ENCODE data around the gene PLEKHD1. TPM values are rescaled to one million over a fixed set of nuclear protein-coding genes. Genes with fewer than 3 reads are reported as not detected.
A peak's percentile ranks its signal among the peaks of the same experiment; 100 is the strongest.

PLEKHD1 gene
- total and polyA plus RNA-seq, 2 donors (not counting 1 experiment from before 2014, with no cell fraction given) = 0.12 TPM

GRCh38 chr14:69574263-69574953 is 89.9 kb downstream of the PLEKHD1 start, which contains the start of gene CCDC177:
CCDC177 (minus strand) TSS chr14:69574871; CDS start chr14:69573622, 1,249 bp downstream.
- Mint-ChIP-seq H3K27me3 (peaks cover 52% of the 10 kb centered on the region), H3K4me3 (peak within 1 kb of the TSS; percentile 84), H3K9me3 (ENCODE audit: insufficient read depth) (no peaks in the 10 kb centered on the region), H3K4me1 (peaks cover 12% of the 10 kb centered on the region), H3K27ac (no peak within 1 kb of the TSS)
- peak; percentile 82 for DNase-seq
- Histone ChIP-seq H3K4me3 (ENCODE audit: control extremely low read depth in 1 of 5, extremely low read depth in 1 of 5, insufficient read depth in 1 of 5, low read depth in 2 of 5, low read length in 4 of 5) (peak within 1 kb of the TSS in 4 of 5 experiments; percentile 31 to 72 (median 48)), H3K36me3 (replicated peaks in 1 of 2; ENCODE audit: control extremely low read depth in 1 of 2, control insufficient read depth in 1 of 2, extremely low read depth in 1 of 2, insufficient read depth in 2 of 2, low read length in 1 of 2) (no peaks in the 10 kb centered on the region), H4K20me1 (ENCODE audit: control insufficient read depth, insufficient read depth, low read length, poor library complexity, severe bottlenecking) (no peaks in the 10 kb centered on the region), H2AFZ (ENCODE audit: insufficient read depth, low read depth, low read length, poor library complexity, severe bottlenecking) (peak within 1 kb of the TSS; percentile 87), H3K4me2 (replicated peaks; ENCODE audit: low read depth, low read length, poor library complexity, severe bottlenecking) (peak within 1 kb of the TSS; percentile 96), H3K79me2 (ENCODE audit: control insufficient read depth, insufficient read depth, low read length) (no peaks in the 10 kb centered on the region), H3K9ac (ENCODE audit: low read length) (peak within 1 kb of the TSS; percentile 65), H3K4me1 (ENCODE audit: control insufficient read depth in 2 of 2, insufficient read depth in 2 of 2, low read length in 2 of 2) (peaks cover 21 to 26% of the 10 kb centered on the region in 2 donors), H3K9me3 (ENCODE audit: control extremely low read depth in 1 of 3, control insufficient read depth in 2 of 3, insufficient read depth in 1 of 3, low read length in 2 of 3) (peaks cover 0 to 8% (median 0%) of the 10 kb centered on the region in 3 donors), H3K27me3 (replicated peaks in 1 of 4; ENCODE audit: control extremely low read depth in 1 of 4, control insufficient read depth in 3 of 4, insufficient read depth in 4 of 4, low read length in 3 of 4) (peaks cover 0 to 58% (median 27%) of the 10 kb centered on the region in 4 experiments), H3K27ac (ENCODE audit: low read length in 2 of 2) (no peak within 1 kb of the TSS)
- whole genome bisulfite sequencing (ENCODE audit: insufficient coverage) = 4% methylated on average over 35 of the region's 52 CpGs
- no peak for TF ChIP-seq EZH2 (IDR thresholded peaks at IDR 0.05; ENCODE audit: borderline replicate concordance, insufficient read depth, low read depth, low read length, poor library complexity, severe bottlenecking)
- TF ChIP-seq CTCF (IDR thresholded peaks at IDR 0.05) = peak; percentile 99
- intact Hi-C loops (cut with micrococcal nuclease) = loop anchor here (1.0 to 5.0 kb wide), 3 partner anchors 112 to 445 kb away; no protein-coding TSS in a partner anchor
- ChIA-PET POLR2A (interaction anchor here (0.6 kb wide), 1 partner anchor 29 kb away, joined by 4 read pairs; no protein-coding TSS in a partner anchor), CTCF (interaction anchor here (0.6 to 8.7 kb wide), 25 partner anchors 9 to 1871 kb away, joined by 3 to 102 read pairs (median 4); no protein-coding TSS in a partner anchor)
- peak; percentile 85 for ATAC-seq (ENCODE audit: low read depth)

GRCh38 chr14:69574954-69575295 is 90.4 kb downstream of the PLEKHD1 start:
- ChIA-PET POLR2A (no interaction called here), CTCF (interaction anchor here (0.6 to 8.7 kb wide), 22 partner anchors 8 to 1872 kb away, joined by 3 to 102 read pairs (median 4); no protein-coding TSS in a partner anchor)
- H2AFZ ChIP-seq (ENCODE audit: insufficient read depth, low read depth, low read length, poor library complexity, severe bottlenecking) = peak overlapping the region; percentile 87
- ATAC-seq (ENCODE audit: low read depth) (no peak), DNase-seq (no peak)
- H3K4me2 ChIP-seq (replicated peaks; ENCODE audit: low read depth, low read length, poor library complexity, severe bottlenecking) = peak overlapping the region; percentile 96
- intact Hi-C loops (cut with micrococcal nuclease) = loop anchor here (1.0 to 5.0 kb wide), 3 partner anchors 113 to 446 kb away; no protein-coding TSS in a partner anchor
- H3K27ac Mint-ChIP-seq = no peak overlapping the region
- peak overlapping the region in 1 of 5 experiments; percentile 45 for H3K4me3 ChIP-seq (ENCODE audit: control extremely low read depth in 1 of 5, extremely low read depth in 1 of 5, insufficient read depth in 1 of 5, low read depth in 2 of 5, low read length in 4 of 5)
- H3K4me1 Mint-ChIP-seq = peaks cover 12% of the 10 kb centered on the region
- H3K27me3 Mint-ChIP-seq = peaks cover 47% of the 10 kb centered on the region
- H3K27me3 ChIP-seq (replicated peaks in 1 of 4; ENCODE audit: control extremely low read depth in 1 of 4, control insufficient read depth in 3 of 4, insufficient read depth in 4 of 4, low read length in 3 of 4) = peaks cover 0 to 56% (median 26%) of the 10 kb centered on the region in 4 experiments
- no peak overlapping the region for H3K27ac ChIP-seq (ENCODE audit: low read length in 2 of 2)
- no peaks in the 10 kb centered on the region for H3K9me3 Mint-ChIP-seq (ENCODE audit: insufficient read depth)
- TF ChIP-seq EZH2 (IDR thresholded peaks at IDR 0.05; ENCODE audit: borderline replicate concordance, insufficient read depth, low read depth, low read length, poor library complexity, severe bottlenecking) = no peak
- peak; percentile 73 for TF ChIP-seq CTCF (IDR thresholded peaks at IDR 0.05)
- no peaks in the 10 kb centered on the region for H3K36me3 ChIP-seq (replicated peaks in 1 of 2; ENCODE audit: control extremely low read depth in 1 of 2, control insufficient read depth in 1 of 2, extremely low read depth in 1 of 2, insufficient read depth in 2 of 2, low read length in 1 of 2)
- WGBS (ENCODE audit: insufficient coverage) = no CpG with 5 or more reads among the region's 5 CpGs
- H3K9ac ChIP-seq (ENCODE audit: low read length) = no peak overlapping the region
- H3K4me3 Mint-ChIP-seq = peak overlapping the region; percentile 84
- H3K4me1 ChIP-seq (ENCODE audit: control insufficient read depth in 2 of 2, insufficient read depth in 2 of 2, low read length in 2 of 2) = peaks cover 21 to 26% of the 10 kb centered on the region in 2 donors
- H3K79me2 ChIP-seq (ENCODE audit: control insufficient read depth, insufficient read depth, low read length) = no peaks in the 10 kb centered on the region
- H4K20me1 ChIP-seq (ENCODE audit: control insufficient read depth, insufficient read depth, low read length, poor library complexity, severe bottlenecking) = no peaks in the 10 kb centered on the region
- H3K9me3 ChIP-seq (ENCODE audit: control extremely low read depth in 1 of 3, control insufficient read depth in 2 of 3, insufficient read depth in 1 of 3, low read length in 2 of 3) = peaks cover 0 to 8% (median 0%) of the 10 kb centered on the region in 3 donors

Measured in B cell (primary cell).